Skeletal muscle tissue (tissue), 4 donors: ENCODE data around the gene C11orf65. TPM values are rescaled to one million over a fixed set of nuclear protein-coding genes. Genes with fewer than 3 reads are reported as not detected.

ENCODE experiments used
- H3K27ac ChIP-seq: one replicate; pipeline ENCODE4 v1.7.0; 2013; ENCODE audit warnings: mild to moderate bottlenecking, low read depth, low read length, inconsistent platforms
- H3K27me3 ChIP-seq, 3 donors: one replicate each; pipeline ENCODE4 v1.7.0; 2013; ENCODE audit warnings: low read length in 3 of 3; ENCODE audit not compliant: control insufficient read depth in 3 of 3, insufficient read depth in 3 of 3
- H3K36me3 ChIP-seq, 3 donors: one replicate each; pipeline ENCODE4 v1.7.0; 2013; ENCODE audit warnings: low read length in 3 of 3; ENCODE audit not compliant: control insufficient read depth in 3 of 3, insufficient read depth in 3 of 3
- H3K4me1 ChIP-seq, 3 donors: one replicate each; pipeline ENCODE4 v1.7.0; 2013; ENCODE audit warnings: low read length in 3 of 3, mild to moderate bottlenecking in 3 of 3; ENCODE audit not compliant: control insufficient read depth in 3 of 3, insufficient read depth in 3 of 3
- H3K4me3 ChIP-seq, 3 donors: one replicate each; pipeline ENCODE4 v1.7.0; 2013; ENCODE audit warnings: low read length in 3 of 3
- H3K9ac ChIP-seq, 3 donors: one replicate each; pipeline ENCODE4 v1.7.0; 2013; ENCODE audit warnings: low read length in 3 of 3, mild to moderate bottlenecking in 3 of 3, moderate library complexity in 2 of 3, low read depth in 1 of 3
- H3K9me3 ChIP-seq, 3 donors: one replicate each; pipeline ENCODE4 v1.7.0; 2013; ENCODE audit warnings: low read length in 3 of 3; ENCODE audit not compliant: control insufficient read depth in 3 of 3
- total RNA-seq: library from RNA; depleted of rRNA; stranded (reverse); fragments of >200 nt; gene quantifications from one replicate; pipeline ENCODE4 v1.2.3, GENCODE V29; 2014
- donor health status: Osteomylitis.

Gene C11orf65
- total RNA-seq, 1 donor from 2014 or later, result 1.0 TPM

DNA sequence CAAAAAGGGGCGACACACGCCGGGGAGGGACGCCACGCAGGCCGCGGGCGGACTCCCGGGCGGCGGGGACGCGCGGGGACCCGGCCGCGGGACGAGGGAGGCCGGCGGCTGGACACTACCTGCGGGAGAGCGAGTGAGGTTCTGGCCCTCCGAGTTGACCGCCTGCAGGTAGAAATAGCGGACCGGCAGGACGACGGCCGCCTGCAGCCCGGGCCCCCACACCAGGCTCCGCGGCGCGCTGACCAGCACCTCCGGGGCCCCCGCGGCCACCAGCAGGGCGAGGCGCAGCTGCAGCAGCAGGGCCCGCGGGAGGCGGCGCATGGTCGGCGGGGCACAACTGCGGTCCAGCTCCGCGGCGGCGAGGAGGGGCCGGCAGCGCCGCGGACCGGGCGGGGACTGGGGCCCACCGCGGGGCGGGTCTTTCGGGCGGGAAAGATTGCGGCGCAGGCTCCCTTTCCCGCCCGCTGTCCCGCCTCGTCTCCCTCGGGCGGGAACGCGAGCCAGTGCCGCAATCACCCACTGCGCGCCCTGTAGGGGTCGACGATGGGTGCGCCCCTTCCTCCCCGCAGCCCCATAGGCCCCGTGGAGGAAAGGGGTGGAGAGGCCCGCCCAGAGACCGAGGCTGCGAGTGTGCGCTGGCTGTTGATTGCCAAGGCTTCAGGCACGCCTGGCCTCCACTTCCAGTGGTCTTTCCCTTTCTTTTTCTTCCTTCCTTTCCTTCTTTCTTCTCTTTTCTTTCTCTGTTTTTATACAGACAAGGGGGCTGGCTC, 30.9 kb upstream of the C11orf65 start, which contains the start of gene POGLUT3:
Gene POGLUT3, minus strand, starts transcription at position 339 of the 770 bp plus-strand sequence. Its CDS starts 18 bp downstream, at position 321.
- Histone ChIP-seq H3K27ac (peak within 1 kb of the TSS; percentile 92), H3K36me3 (no peaks in the 10 kb centered on the region), H3K9ac (peak within 1 kb of the TSS; percentile 77 to 91 (median 79)), H3K4me3 (peak within 1 kb of the TSS; percentile 71 to 86 (median 78)), H3K9me3 (no peaks in the 10 kb centered on the region), H3K4me1 (peaks cover 0 to 11% (median 11%) of the 10 kb centered on the region in 3 donors), H3K27me3 (no peaks in the 10 kb centered on the region)

DNA sequence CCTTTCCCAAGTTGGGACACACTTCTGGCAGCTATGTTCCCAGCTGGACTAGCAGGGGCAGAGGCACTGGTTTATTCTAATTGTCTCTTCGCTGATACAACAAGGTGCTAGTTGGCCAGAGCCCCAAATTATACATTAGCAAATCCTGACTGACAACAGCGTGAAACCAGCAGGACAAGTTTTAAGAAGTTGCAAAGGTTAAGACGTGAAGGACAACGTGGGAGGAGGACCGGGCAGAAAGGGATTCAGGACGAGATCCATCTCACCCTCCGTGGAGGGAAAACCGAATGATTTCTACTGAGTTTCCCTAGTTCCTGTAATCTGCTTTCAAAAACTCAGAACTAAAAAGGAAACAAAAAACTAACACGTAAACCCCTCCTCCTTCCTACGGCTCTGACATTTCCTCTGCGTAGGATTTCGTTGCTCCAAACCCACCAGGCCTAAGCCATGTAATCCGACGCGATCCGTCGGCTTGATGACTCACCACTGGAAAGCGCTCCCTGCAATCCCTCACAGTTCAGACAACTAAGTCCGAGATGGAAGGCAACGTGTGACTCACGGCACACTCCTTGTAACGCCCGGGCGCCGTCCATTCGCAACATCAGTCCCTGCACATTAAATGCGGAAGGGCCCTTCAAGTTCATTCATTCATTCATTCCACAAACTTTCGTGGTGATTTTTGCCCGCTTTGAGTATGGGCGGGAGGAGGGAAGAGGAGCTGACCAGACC, 30.2 kb upstream of the C11orf65 start:
- H3K4me1 ChIP-seq, result peaks cover 0 to 11% (median 11%) of the 10 kb centered on the region in 3 donors
- no peaks in the 10 kb centered on the region for H3K9me3 ChIP-seq
- H3K27me3 ChIP-seq, result no peaks in the 10 kb centered on the region
- H3K4me3 ChIP-seq, result peak overlapping the region; percentile 71 to 86 (median 78)
- peak overlapping the region; percentile 77 to 91 (median 79) for H3K9ac ChIP-seq
- no peaks in the 10 kb centered on the region for H3K36me3 ChIP-seq
- peak overlapping the region; percentile 92 for H3K27ac ChIP-seq

DNA sequence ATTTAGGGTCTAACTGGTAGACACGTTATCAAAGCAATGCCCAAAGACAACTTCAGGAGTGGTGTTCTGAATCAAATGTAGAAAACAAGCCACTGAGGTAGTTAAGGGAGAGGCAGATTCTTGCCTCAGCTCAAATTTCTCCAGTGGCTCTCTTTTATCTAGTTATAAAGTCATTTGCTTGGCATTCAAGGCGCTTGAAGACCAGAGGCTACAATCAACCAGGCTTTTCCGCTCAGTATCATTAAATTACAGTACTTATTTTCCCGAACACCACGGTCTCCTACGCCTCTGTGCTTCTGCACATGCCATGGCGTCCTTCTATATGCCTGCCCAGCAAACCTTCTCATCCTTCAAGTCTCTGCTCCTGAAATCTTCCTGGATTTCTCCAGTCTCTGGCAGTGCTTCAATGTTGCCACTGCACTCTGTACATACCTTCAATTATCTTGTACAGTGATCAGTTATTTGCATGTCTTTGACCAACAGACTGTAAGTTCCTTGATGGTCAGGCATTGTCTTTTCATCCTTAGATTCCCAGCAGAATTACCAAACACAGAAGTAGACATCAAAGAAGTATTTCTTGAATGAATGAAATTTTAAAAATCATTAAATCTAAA, 29.4 kb upstream of the C11orf65 start:
- Histone ChIP-seq H3K27me3 (no peaks in the 10 kb centered on the region), H3K4me3 (peak overlapping the region; percentile 71 to 86 (median 78)), H3K9me3 (no peaks in the 10 kb centered on the region), H3K9ac (peak overlapping the region; percentile 77 to 91 (median 79)), H3K36me3 (no peaks in the 10 kb centered on the region), H3K4me1 (peaks cover 0 to 11% (median 11%) of the 10 kb centered on the region in 3 donors), H3K27ac (peak overlapping the region; percentile 92)

DNA sequence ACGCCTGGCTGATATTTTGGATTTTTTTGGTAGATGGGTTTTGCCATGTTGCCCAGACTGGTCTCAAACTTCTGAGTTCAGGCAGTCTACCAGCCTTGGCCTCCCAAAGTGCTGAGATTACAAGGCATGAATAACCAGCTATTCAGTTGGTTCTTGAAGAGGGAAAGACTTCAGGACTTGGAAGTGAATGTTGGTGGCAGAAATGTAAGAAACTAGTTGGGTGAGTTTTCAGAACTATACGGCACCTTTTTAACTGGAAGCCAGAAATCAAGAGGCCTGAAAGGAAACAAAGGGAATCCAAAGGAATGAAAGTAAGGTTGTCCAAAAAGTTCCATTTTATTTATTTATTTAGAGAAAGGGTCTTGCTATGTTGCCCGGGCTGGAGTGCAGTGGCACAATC, 28.0 kb upstream of the C11orf65 start:
- H3K4me3 ChIP-seq, result no peak overlapping the region
- peaks cover 0 to 11% (median 11%) of the 10 kb centered on the region in 3 donors for H3K4me1 ChIP-seq
- no peaks in the 10 kb centered on the region for H3K27me3 ChIP-seq
- no peaks in the 10 kb centered on the region for H3K9me3 ChIP-seq
- H3K36me3 ChIP-seq, result no peaks in the 10 kb centered on the region
- H3K9ac ChIP-seq, result no peak overlapping the region
- no peak overlapping the region for H3K27ac ChIP-seq

DNA sequence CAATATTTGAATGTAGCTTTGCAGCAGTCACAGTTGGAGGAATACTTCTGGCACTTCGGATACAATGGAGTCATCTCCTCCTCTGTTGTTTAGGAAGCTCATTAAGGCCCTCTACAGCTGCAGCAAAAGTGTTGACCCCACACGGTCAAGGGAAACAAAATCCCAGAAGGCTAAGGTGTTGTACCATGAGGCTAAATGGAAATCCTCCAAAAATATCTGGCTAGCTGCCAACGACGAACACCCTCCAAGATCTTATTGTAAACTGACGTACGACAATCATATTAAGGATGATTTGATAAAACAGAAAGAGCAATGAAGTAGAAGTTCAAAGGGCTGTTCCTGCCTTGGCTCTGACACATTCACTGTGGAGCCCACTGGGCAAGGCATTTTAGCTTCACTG, 26.9 kb upstream of the C11orf65 start:
- H3K36me3 ChIP-seq, result peaks cover 0 to 4% (median 0%) of the 10 kb centered on the region in 3 donors

DNA sequence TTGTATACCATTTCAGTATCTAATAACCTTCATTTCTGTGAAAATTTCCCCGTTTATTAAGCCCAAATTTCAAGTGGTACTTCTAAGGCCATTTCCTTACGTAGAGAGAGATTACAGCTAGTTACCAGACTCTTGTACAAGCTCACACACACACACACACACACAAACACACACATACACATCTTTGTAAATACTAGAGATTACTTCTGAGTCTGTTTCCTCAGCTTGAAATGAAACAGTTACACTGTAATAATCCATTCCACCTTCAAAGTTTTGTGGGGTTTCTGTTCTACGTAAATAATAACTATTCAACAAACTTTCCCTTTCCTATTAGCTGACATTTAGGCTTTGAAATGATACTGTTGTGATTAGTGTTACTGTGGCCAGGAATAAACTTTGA, 24.6 kb upstream of the C11orf65 start:
- Histone ChIP-seq H3K4me3 (no peak overlapping the region), H3K4me1 (peaks cover 0 to 7% (median 6%) of the 10 kb centered on the region in 3 donors), H3K36me3 (peaks cover 3 to 6% (median 4%) of the 10 kb centered on the region in 3 donors), H3K9me3 (no peaks in the 10 kb centered on the region), H3K9ac (no peak overlapping the region), H3K27me3 (no peaks in the 10 kb centered on the region), H3K27ac (no peak overlapping the region)

More for the DNA sequence above, 26.9 kb upstream of the C11orf65 start:
- Histone ChIP-seq H3K9me3 (no peaks in the 10 kb centered on the region), H3K27ac (no peak overlapping the region), H3K4me1 (peaks cover 0 to 11% (median 11%) of the 10 kb centered on the region in 3 donors), H3K4me3 (no peak overlapping the region), H3K9ac (no peak overlapping the region), H3K27me3 (no peaks in the 10 kb centered on the region)

DNA sequence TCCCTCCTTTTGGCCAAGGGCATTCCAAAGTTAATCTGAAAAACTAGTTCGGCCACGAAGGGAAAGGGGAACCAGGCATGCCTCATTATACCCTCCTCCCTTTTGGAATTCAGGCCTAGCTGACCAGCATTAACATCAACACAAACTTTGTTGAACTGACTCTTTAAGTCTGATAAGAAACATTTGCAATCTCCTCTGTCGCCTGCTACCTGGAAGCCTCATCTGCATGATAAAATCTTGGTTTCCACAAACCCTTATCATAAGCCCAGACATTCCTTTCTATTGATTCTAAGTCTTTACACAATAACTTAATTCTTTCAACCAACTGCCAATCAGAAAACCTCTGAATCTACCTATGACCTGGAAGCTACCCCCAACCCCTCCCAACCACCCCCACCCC, 19.5 kb upstream of the C11orf65 start:
- H3K9ac ChIP-seq, result no peak overlapping the region
- no peaks in the 10 kb centered on the region for H3K4me1 ChIP-seq
- H3K9me3 ChIP-seq, result no peaks in the 10 kb centered on the region
- no peak overlapping the region for H3K27ac ChIP-seq
- no peaks in the 10 kb centered on the region for H3K27me3 ChIP-seq
- peaks cover 8 to 37% (median 22%) of the 10 kb centered on the region in 3 donors for H3K36me3 ChIP-seq
- H3K4me3 ChIP-seq, result no peak overlapping the region

DNA sequence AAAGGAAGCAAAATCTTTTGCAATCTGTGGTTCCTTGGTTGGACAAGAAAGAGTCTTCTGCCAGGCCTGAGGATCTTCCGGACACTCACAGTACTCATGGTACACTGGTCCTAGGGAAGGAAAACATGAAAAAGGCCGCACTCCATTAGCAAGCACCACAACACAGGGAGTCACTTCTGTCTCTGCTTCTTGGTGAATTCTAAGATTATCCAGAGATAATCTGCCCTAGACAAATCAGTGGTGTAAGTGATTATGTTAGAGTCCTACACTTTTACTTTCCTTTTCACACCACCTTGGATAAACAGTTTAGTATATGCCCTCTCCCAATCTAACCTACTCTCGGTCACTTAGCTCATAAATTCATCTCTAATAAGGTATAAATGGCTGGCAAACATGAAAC, 19.0 kb upstream of the C11orf65 start:
- no peaks in the 10 kb centered on the region for H3K9me3 ChIP-seq
- no peaks in the 10 kb centered on the region for H3K4me1 ChIP-seq
- no peaks in the 10 kb centered on the region for H3K27me3 ChIP-seq
- H3K36me3 ChIP-seq, result peaks cover 8 to 41% (median 25%) of the 10 kb centered on the region in 3 donors
- no peak overlapping the region for H3K27ac ChIP-seq
- no peak overlapping the region for H3K9ac ChIP-seq
- no peak overlapping the region for H3K4me3 ChIP-seq

DNA sequence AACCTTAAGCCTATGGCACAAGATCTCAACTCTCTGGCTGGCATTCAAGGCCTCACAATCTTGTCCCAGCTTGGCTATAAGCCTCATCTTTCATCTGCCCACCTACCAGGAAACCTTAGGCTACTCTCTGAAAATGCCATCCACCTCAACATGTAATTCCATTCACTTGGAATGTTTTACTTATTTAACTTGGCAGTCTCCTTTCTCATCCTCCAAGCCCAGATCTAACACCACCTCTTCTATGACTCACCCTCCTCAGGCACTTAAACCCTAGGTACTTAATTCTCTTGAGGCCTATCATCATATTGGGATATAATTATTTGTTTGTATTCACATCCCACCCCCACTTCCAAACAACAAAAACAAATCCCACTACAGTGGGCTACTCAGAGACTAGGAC, 15.8 kb upstream of the C11orf65 start:
- H3K27ac ChIP-seq, result no peak overlapping the region
- no peaks in the 10 kb centered on the region for H3K27me3 ChIP-seq
- H3K9me3 ChIP-seq, result no peaks in the 10 kb centered on the region
- H3K4me3 ChIP-seq, result no peak overlapping the region
- H3K36me3 ChIP-seq, result peaks cover 4 to 37% (median 37%) of the 10 kb centered on the region in 3 donors
- H3K4me1 ChIP-seq, result no peaks in the 10 kb centered on the region
- H3K9ac ChIP-seq, result no peak overlapping the region
